ENCODE results near the gene MMP24OS.

MMP24OS gene

DNA sequence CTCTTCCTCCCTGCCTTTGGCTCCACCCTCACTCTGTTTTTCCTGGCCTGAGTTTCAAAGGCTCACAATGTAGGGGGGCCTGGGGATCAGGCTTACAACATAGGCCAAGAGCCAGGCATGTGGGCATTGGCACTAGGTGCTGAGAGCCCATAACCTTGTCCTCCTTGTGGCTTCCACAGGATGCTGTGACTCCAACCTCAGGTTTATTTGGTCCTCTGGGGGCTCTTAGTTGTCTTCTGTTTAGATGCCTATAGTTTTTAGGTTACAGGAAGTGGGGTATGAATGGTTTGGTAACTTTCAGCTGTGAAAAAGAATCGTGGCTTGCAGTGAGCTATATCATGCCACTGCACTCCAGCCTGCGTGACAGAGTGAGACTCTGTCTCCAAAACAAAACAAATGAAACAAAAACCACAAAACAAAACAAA is 25.9 kb downstream of the MMP24OS start:
- Histone ChIP-seq H3K4me3 (ENCODE audit: low read depth in 1 of 2, low read length in 2 of 2) (peak overlapping the region; percentile 26 to 41), H3K9me3 (ENCODE audit: control insufficient read depth in 1 of 2, low read length in 2 of 2) (no peaks in the 10 kb centered on the region), H3K4me1 (ENCODE audit: control insufficient read depth in 1 of 2, insufficient read depth in 2 of 2, low read length in 2 of 2) (peaks cover 22% of the 10 kb centered on the region in 2 donors), H3K27ac (ENCODE audit: low read depth, low read length) (peak overlapping the region; percentile 30), H3K9ac (ENCODE audit: low read depth in 1 of 2, low read length in 2 of 2) (peak overlapping the region; percentile 8 to 21), H3K27me3 (ENCODE audit: control insufficient read depth in 1 of 2, insufficient read depth in 2 of 2, low read length in 2 of 2) (no peaks in the 10 kb centered on the region), H3K36me3 (ENCODE audit: control insufficient read depth in 1 of 2, insufficient read depth in 2 of 2, low read length in 2 of 2) (peaks cover 0 to 4% of the 10 kb centered on the region in 2 donors)

DNA sequence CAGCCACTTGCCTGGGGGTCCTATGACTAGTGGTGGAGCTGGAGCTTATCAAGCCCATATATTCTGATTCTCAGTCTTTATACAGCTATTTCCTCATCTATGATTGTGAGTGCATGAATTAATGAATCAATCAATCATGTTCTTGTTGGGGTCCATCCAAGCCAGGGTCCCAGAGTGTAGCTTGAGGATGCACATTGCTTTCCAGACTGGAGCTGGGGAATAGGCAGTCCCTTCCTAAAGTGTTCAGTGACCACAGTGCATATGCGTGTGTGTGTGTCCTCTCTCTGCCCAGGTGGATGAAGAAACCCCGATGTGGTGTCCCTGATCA is 26.3 kb downstream of the MMP24OS start:
- peaks cover 0 to 4% of the 10 kb centered on the region in 2 donors for H3K36me3 ChIP-seq (ENCODE audit: control insufficient read depth in 1 of 2, insufficient read depth in 2 of 2, low read length in 2 of 2)

DNA sequence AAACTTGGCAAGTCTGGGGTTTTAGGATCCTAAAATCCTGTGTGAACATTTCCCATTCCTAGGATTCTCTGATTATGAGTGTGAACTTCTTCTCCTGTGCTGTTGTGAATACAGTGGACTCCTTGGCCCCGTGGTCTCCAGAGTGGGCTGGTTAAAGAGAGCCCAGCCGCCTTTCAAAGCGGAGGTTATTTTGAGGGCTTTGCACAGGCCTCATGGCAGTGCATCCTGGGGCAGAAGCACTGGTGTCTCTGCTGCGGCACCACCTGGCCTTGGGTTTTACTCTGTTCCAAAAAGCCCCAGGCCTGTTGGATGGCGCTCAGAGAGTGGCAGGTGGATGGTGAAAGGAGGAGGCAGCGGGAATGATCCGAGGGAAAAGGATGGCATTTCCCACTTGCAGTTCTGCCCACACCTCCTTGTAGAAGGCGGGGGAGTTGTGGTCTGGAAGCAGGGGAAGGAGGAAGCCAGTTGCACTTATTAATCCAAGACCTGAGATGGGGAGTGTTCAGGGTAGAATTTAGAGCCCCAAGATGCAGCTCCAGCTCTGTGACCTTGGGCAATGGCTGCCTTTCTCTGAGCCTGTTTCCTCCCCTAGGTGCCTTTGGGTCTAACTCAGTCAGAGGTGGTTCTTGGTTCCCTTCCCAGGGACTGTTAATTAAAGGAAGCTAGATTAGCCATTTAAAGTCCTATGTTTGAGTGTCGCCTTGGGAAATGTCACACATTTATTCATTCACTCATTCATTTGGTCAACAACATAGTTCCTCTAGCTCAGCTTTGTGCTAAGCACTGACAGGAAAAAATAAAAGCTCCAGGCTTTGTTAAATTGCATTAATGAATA is 29.1 kb downstream of the MMP24OS start:
- Histone ChIP-seq H3K36me3 (ENCODE audit: control insufficient read depth in 1 of 2, insufficient read depth in 2 of 2, low read length in 2 of 2) (no peaks in the 10 kb centered on the region), H3K27ac (ENCODE audit: low read depth, low read length) (no peak overlapping the region), H3K9ac (ENCODE audit: low read depth in 1 of 2, low read length in 2 of 2) (no peak overlapping the region), H3K27me3 (ENCODE audit: control insufficient read depth in 1 of 2, insufficient read depth in 2 of 2, low read length in 2 of 2) (no peaks in the 10 kb centered on the region), H3K9me3 (ENCODE audit: control insufficient read depth in 1 of 2, low read length in 2 of 2) (no peaks in the 10 kb centered on the region), H3K4me1 (ENCODE audit: control insufficient read depth in 1 of 2, insufficient read depth in 2 of 2, low read length in 2 of 2) (peaks cover 18% of the 10 kb centered on the region in 2 donors), H3K4me3 (ENCODE audit: low read depth in 1 of 2, low read length in 2 of 2) (no peak overlapping the region)

More for the DNA sequence above, 26.3 kb downstream of the MMP24OS start:
- H3K4me3 ChIP-seq (ENCODE audit: low read depth in 1 of 2, low read length in 2 of 2) = peak overlapping the region in 1 of 2 donors; percentile 41
- peaks cover 18% of the 10 kb centered on the region in 2 donors for H3K4me1 ChIP-seq (ENCODE audit: control insufficient read depth in 1 of 2, insufficient read depth in 2 of 2, low read length in 2 of 2)
- peak overlapping the region; percentile 30 for H3K27ac ChIP-seq (ENCODE audit: low read depth, low read length)
- no peaks in the 10 kb centered on the region for H3K27me3 ChIP-seq (ENCODE audit: control insufficient read depth in 1 of 2, insufficient read depth in 2 of 2, low read length in 2 of 2)
- H3K9me3 ChIP-seq (ENCODE audit: control insufficient read depth in 1 of 2, low read length in 2 of 2) = no peaks in the 10 kb centered on the region
- peak overlapping the region in 1 of 2 donors; percentile 8 for H3K9ac ChIP-seq (ENCODE audit: low read depth in 1 of 2, low read length in 2 of 2)

DNA sequence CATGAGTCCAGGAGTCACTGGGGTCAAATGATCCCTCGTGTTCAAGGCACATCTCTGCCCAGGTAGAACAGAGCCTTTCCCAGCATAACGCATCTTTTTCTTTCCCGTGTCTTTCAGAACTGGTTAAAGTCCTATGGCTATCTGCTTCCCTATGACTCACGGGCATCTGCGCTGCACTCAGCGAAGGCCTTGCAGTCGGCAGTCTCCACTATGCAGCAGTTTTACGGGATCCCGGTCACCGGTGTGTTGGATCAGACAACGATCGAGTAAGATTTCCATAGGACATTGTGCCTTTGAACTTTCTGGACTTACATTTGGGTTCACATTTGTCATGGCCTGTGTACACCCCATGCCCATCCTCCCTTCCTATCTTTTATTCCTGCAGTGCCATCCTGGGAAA is 31.2 kb downstream of the MMP24OS start:
- Histone ChIP-seq H3K9me3 (ENCODE audit: control insufficient read depth in 1 of 2, low read length in 2 of 2) (no peaks in the 10 kb centered on the region), H3K36me3 (ENCODE audit: control insufficient read depth in 1 of 2, insufficient read depth in 2 of 2, low read length in 2 of 2) (no peaks in the 10 kb centered on the region), H3K9ac (ENCODE audit: low read depth in 1 of 2, low read length in 2 of 2) (no peak overlapping the region), H3K27me3 (ENCODE audit: control insufficient read depth in 1 of 2, insufficient read depth in 2 of 2, low read length in 2 of 2) (no peaks in the 10 kb centered on the region), H3K4me3 (ENCODE audit: low read depth in 1 of 2, low read length in 2 of 2) (no peak overlapping the region), H3K27ac (ENCODE audit: low read depth, low read length) (no peak overlapping the region), H3K4me1 (ENCODE audit: control insufficient read depth in 1 of 2, insufficient read depth in 2 of 2, low read length in 2 of 2) (peaks cover 4 to 6% of the 10 kb centered on the region in 2 donors)

DNA sequence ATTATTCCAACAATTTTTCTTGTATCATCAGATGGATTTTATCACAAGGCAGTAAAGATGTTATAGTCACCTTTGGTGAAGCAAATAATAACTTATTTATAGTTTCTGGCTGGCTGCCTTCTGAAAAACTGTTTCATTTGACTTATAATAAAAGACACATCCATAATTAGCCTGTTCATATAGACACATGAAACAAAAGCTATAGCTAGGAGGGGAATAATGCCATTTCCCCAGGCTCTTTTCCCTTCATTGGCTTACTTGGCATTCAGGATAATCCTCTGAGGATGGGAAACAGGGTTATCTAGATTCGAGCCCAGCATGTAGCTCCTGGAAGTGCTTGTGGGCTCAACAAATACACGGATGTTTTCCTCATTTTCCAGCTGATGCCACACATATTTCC is 33.9 kb downstream of the MMP24OS start:
- no peak overlapping the region for H3K27ac ChIP-seq (ENCODE audit: low read depth, low read length)
- no peaks in the 10 kb centered on the region for H3K9me3 ChIP-seq (ENCODE audit: control insufficient read depth in 1 of 2, low read length in 2 of 2)
- no peaks in the 10 kb centered on the region for H3K27me3 ChIP-seq (ENCODE audit: control insufficient read depth in 1 of 2, insufficient read depth in 2 of 2, low read length in 2 of 2)
- H3K36me3 ChIP-seq (ENCODE audit: control insufficient read depth in 1 of 2, insufficient read depth in 2 of 2, low read length in 2 of 2) = no peaks in the 10 kb centered on the region
- no peak overlapping the region for H3K4me3 ChIP-seq (ENCODE audit: low read depth in 1 of 2, low read length in 2 of 2)
- H3K4me1 ChIP-seq (ENCODE audit: control insufficient read depth in 1 of 2, insufficient read depth in 2 of 2, low read length in 2 of 2) = no peaks in the 10 kb centered on the region
- no peak overlapping the region for H3K9ac ChIP-seq (ENCODE audit: low read depth in 1 of 2, low read length in 2 of 2)

DNA sequence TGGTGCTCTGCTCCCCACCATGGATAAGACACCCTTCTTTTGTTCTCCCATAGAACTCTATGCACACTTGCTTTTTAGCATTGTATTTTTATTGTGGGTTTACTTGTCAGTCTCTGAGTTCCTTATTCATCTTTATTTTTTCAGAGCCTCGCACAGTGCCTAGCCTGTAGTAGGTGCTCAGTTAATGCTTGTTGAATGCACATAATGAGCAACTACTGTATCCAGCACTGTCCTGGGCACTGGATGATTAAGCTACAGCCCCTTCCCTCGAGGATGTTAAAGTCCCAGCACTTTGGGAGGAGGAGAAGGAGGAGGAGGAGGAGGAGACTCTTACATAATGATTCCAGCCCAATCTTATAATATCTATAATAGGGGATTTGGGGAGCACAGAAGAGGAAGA is 34.6 kb downstream of the MMP24OS start:
- no peak overlapping the region for H3K9ac ChIP-seq (ENCODE audit: low read depth in 1 of 2, low read length in 2 of 2)
- no peaks in the 10 kb centered on the region for H3K27me3 ChIP-seq (ENCODE audit: control insufficient read depth in 1 of 2, insufficient read depth in 2 of 2, low read length in 2 of 2)
- no peaks in the 10 kb centered on the region for H3K36me3 ChIP-seq (ENCODE audit: control insufficient read depth in 1 of 2, insufficient read depth in 2 of 2, low read length in 2 of 2)
- no peaks in the 10 kb centered on the region for H3K9me3 ChIP-seq (ENCODE audit: control insufficient read depth in 1 of 2, low read length in 2 of 2)
- H3K4me3 ChIP-seq (ENCODE audit: low read depth in 1 of 2, low read length in 2 of 2) = no peak overlapping the region
- no peak overlapping the region for H3K27ac ChIP-seq (ENCODE audit: low read depth, low read length)
- H3K4me1 ChIP-seq (ENCODE audit: control insufficient read depth in 1 of 2, insufficient read depth in 2 of 2, low read length in 2 of 2) = no peaks in the 10 kb centered on the region

DNA sequence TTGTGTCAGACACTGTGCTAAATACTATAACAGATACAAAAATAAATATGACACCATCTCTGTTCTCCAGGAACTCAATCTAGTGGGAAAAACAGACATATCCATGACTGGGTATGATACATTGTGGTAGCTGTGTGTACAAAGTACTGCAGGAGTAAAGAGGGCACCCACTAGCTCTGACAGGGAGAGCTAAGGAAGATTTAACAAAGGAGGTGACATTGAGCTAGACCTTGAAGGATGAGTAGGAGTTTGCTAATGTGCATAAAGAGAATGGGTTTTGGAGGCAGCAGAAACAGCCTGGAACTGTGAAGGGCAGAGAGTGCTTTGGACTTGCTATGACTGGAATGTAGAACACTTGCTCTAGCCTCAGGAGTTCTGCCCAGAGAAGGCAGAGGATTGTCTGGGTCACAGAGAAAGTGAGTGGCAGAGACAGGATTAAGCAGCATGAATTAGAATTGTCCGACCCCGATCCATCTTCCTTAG is 37.1 kb downstream of the MMP24OS start:
- no peaks in the 10 kb centered on the region for H3K27me3 ChIP-seq (ENCODE audit: control insufficient read depth in 1 of 2, insufficient read depth in 2 of 2, low read length in 2 of 2)

DNA sequence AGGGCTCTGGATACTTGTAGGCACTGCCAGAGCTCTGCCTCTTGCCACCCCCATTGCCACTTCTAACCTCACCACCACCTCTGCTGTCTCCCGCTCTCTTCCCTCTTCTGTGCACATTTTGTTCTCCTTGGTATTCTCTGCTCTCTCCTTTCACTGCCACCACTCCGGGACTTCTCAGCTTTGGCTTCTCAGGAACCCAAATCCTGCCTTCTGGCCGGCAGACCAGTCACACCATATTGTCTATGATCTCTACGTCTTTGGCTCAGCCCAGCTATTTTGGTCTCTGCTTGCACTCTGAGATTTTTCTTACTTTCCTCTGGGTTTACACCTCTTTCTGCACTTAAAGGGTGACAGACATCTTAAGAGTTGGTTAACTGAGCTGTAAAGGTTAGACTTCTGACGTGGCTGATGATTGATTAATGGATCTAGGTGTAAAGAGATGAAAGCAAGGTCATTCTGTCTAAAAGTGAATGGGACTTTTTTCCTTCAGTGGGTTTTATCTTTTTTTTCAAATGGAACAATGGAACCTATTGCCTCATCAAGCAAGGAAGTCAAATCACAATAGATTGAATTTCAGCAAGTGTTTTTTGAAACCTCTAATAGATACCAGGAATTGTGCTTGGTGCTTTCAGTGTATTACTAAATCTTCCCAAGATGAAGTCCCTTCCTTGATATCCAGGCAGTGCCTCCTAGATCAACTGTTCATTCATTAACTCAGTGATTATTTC is 37.7 kb downstream of the MMP24OS start:
- no peak overlapping the region for H3K4me3 ChIP-seq (ENCODE audit: low read depth in 1 of 2, low read length in 2 of 2)
- H3K9me3 ChIP-seq (ENCODE audit: control insufficient read depth in 1 of 2, low read length in 2 of 2) = no peaks in the 10 kb centered on the region
- no peaks in the 10 kb centered on the region for H3K36me3 ChIP-seq (ENCODE audit: control insufficient read depth in 1 of 2, insufficient read depth in 2 of 2, low read length in 2 of 2)
- no peaks in the 10 kb centered on the region for H3K4me1 ChIP-seq (ENCODE audit: control insufficient read depth in 1 of 2, insufficient read depth in 2 of 2, low read length in 2 of 2)
- H3K9ac ChIP-seq (ENCODE audit: low read depth in 1 of 2, low read length in 2 of 2) = no peak overlapping the region
- no peaks in the 10 kb centered on the region for H3K27me3 ChIP-seq (ENCODE audit: control insufficient read depth in 1 of 2, insufficient read depth in 2 of 2, low read length in 2 of 2)
- no peak overlapping the region for H3K27ac ChIP-seq (ENCODE audit: low read depth, low read length)

More for the DNA sequence above, 37.1 kb downstream of the MMP24OS start:
- H3K4me1 ChIP-seq (ENCODE audit: control insufficient read depth in 1 of 2, insufficient read depth in 2 of 2, low read length in 2 of 2) = no peaks in the 10 kb centered on the region
- no peak overlapping the region for H3K27ac ChIP-seq (ENCODE audit: low read depth, low read length)
- H3K9ac ChIP-seq (ENCODE audit: low read depth in 1 of 2, low read length in 2 of 2) = no peak overlapping the region
- no peaks in the 10 kb centered on the region for H3K36me3 ChIP-seq (ENCODE audit: control insufficient read depth in 1 of 2, insufficient read depth in 2 of 2, low read length in 2 of 2)
- H3K4me3 ChIP-seq (ENCODE audit: low read depth in 1 of 2, low read length in 2 of 2) = no peak overlapping the region
- no peaks in the 10 kb centered on the region for H3K9me3 ChIP-seq (ENCODE audit: control insufficient read depth in 1 of 2, low read length in 2 of 2)

DNA sequence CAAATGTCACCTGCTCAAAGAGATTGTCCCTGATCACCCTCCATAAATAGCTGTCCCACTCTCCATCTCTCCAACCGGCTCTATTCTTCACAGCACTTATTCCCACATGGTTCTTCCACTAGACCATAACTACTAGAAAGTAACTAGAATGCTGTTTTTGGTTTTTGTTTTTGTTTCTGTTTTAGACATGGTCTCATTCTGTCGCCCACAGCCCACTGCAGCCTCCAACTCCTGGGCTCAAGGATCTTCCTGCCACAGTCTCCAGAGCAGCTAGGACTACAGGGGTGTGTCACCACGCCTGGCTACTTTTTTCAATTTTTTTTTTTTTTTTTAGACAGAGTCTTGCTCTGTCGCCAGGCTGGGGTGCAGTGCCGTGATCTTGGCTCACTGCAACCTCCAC is 39.2 kb downstream of the MMP24OS start:
- Histone ChIP-seq H3K9ac (ENCODE audit: low read depth in 1 of 2, low read length in 2 of 2) (no peak overlapping the region), H3K4me1 (ENCODE audit: control insufficient read depth in 1 of 2, insufficient read depth in 2 of 2, low read length in 2 of 2) (no peaks in the 10 kb centered on the region), H3K9me3 (ENCODE audit: control insufficient read depth in 1 of 2, low read length in 2 of 2) (no peaks in the 10 kb centered on the region), H3K27ac (ENCODE audit: low read depth, low read length) (no peak overlapping the region), H3K36me3 (ENCODE audit: control insufficient read depth in 1 of 2, insufficient read depth in 2 of 2, low read length in 2 of 2) (no peaks in the 10 kb centered on the region), H3K27me3 (ENCODE audit: control insufficient read depth in 1 of 2, insufficient read depth in 2 of 2, low read length in 2 of 2) (no peaks in the 10 kb centered on the region), H3K4me3 (ENCODE audit: low read depth in 1 of 2, low read length in 2 of 2) (no peak overlapping the region)

DNA sequence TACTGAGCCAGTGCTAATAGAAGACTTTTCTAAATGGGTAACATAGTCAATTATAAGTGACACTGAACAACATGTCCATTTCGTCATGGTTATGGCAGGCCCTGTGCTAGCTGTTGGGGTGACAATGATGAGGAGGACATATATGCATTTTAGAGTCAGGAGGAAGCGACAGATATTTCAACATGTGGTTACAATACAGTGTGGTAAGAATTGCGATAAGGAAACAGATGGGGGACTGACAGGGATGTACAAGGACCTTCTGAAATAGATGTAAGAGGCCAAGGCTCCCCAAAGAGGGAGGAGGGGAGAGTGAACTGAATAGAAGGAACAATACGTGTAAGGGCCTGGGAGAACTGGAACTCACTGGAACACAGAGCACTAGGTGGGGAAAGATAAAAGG is 39.8 kb downstream of the MMP24OS start:
- no peak overlapping the region for H3K4me3 ChIP-seq (ENCODE audit: low read depth in 1 of 2, low read length in 2 of 2)
- no peaks in the 10 kb centered on the region for H3K36me3 ChIP-seq (ENCODE audit: control insufficient read depth in 1 of 2, insufficient read depth in 2 of 2, low read length in 2 of 2)
- H3K9ac ChIP-seq (ENCODE audit: low read depth in 1 of 2, low read length in 2 of 2) = no peak overlapping the region
- no peaks in the 10 kb centered on the region for H3K27me3 ChIP-seq (ENCODE audit: control insufficient read depth in 1 of 2, insufficient read depth in 2 of 2, low read length in 2 of 2)
- no peaks in the 10 kb centered on the region for H3K9me3 ChIP-seq (ENCODE audit: control insufficient read depth in 1 of 2, low read length in 2 of 2)
- no peak overlapping the region for H3K27ac ChIP-seq (ENCODE audit: low read depth, low read length)
- no peaks in the 10 kb centered on the region for H3K4me1 ChIP-seq (ENCODE audit: control insufficient read depth in 1 of 2, insufficient read depth in 2 of 2, low read length in 2 of 2)
